ENCODE results near the gene LSS. TPM values are rescaled to one million over a fixed set of nuclear protein-coding genes. Genes with fewer than 3 reads are reported as not detected.

The LSS gene
- polyA plus RNA-seq, 1 donor (not counting 4 experiments of a cell fraction or from before 2014, with no cell fraction given): 105 TPM

- H4K20me1 ChIP-seq (ENCODE audit: control insufficient read depth, extremely low read depth, insufficient read depth, low read length): no peaks in the 10 kb centered on the region
- H3K9ac ChIP-seq (ENCODE audit: control insufficient read depth, extremely low read depth, insufficient read depth, low read length): no peak overlapping the region
- dilution Hi-C loops (cut with MboI; ENCODE audit: extremely low pct_ligation_motif_present, low sequenced_read_pairs): no loop called here
- no peak overlapping the region for H3K4me2 ChIP-seq (ENCODE audit: control insufficient read depth, extremely low read depth, insufficient read depth, low read depth, low read length)
- FAIRE-seq (no peak), DNase-seq (ENCODE audit: low read depth, low spot score) (no peak)
- H3K4me3 ChIP-seq (ENCODE audit: control insufficient read depth in 2 of 3, extremely low read depth in 1 of 3, insufficient read depth in 2 of 3, low read depth in 1 of 3, low read length in 3 of 3): no peak overlapping the region
- no peaks in the 10 kb centered on the region for H3K4me1 ChIP-seq (ENCODE audit: control insufficient read depth, extremely low read depth, insufficient read depth, low read length)
- no peaks in the 10 kb centered on the region for H3K36me3 ChIP-seq (ENCODE audit: control insufficient read depth in 2 of 2, extremely low read depth in 1 of 2, insufficient read depth in 2 of 2, low read length in 2 of 2)
- no peak overlapping the region for H3K27ac ChIP-seq (ENCODE audit: control insufficient read depth, insufficient read depth, low read length)
- no peak overlapping the region for H2AFZ ChIP-seq (ENCODE audit: control insufficient read depth, low read length)
- no peaks in the 10 kb centered on the region for H3K79me2 ChIP-seq (ENCODE audit: control insufficient read depth, insufficient read depth, low read length)
- no peaks in the 10 kb centered on the region for H3K9me3 ChIP-seq (ENCODE audit: control insufficient read depth, low read depth, low read length)
- no peak for TF ChIP-seq EZH2 (IDR thresholded peaks at IDR 0.05; ENCODE audit: low read length)
- no peak for TF ChIP-seq CTCF (optimal IDR thresholded peaks at IDR 0.05 in 1 of 3, IDR thresholded peaks at IDR 0.05 in 1 of 3, conservative IDR thresholded peaks at IDR 0.05 in 1 of 3; ENCODE audit: extremely low read depth in 1 of 3, insufficient read depth in 2 of 3, low read length in 3 of 3)
- no peaks in the 10 kb centered on the region for H3K9me1 ChIP-seq (ENCODE audit: control insufficient read depth, extremely low read depth, insufficient read depth, low read length)
- H3K27me3 ChIP-seq (ENCODE audit: control insufficient read depth, extremely low read depth, insufficient read depth, low read length): peaks cover 7% of the 10 kb centered on the region
Measured at GRCh38 chr21:46139686-46140085, 88.9 kb downstream of the LSS start.

- dilution Hi-C loops (cut with MboI; ENCODE audit: extremely low pct_ligation_motif_present, low sequenced_read_pairs): no loop called here
- TF ChIP-seq EZH2 (IDR thresholded peaks at IDR 0.05; ENCODE audit: low read length) (no peak), CTCF (optimal IDR thresholded peaks at IDR 0.05 in 1 of 3, IDR thresholded peaks at IDR 0.05 in 1 of 3, conservative IDR thresholded peaks at IDR 0.05 in 1 of 3; ENCODE audit: extremely low read depth in 1 of 3, insufficient read depth in 2 of 3, low read length in 3 of 3) (no peak)
- Histone ChIP-seq H3K4me2 (ENCODE audit: control insufficient read depth, extremely low read depth, insufficient read depth, low read depth, low read length) (no peak overlapping the region), H3K36me3 (ENCODE audit: control insufficient read depth in 2 of 2, extremely low read depth in 1 of 2, insufficient read depth in 2 of 2, low read length in 2 of 2) (no peaks in the 10 kb centered on the region), H3K9me3 (ENCODE audit: control insufficient read depth, low read depth, low read length) (no peaks in the 10 kb centered on the region), H2AFZ (ENCODE audit: control insufficient read depth, low read length) (no peak overlapping the region), H4K20me1 (ENCODE audit: control insufficient read depth, extremely low read depth, insufficient read depth, low read length) (no peaks in the 10 kb centered on the region), H3K27ac (ENCODE audit: control insufficient read depth, insufficient read depth, low read length) (no peak overlapping the region), H3K4me3 (ENCODE audit: control insufficient read depth in 2 of 3, extremely low read depth in 1 of 3, insufficient read depth in 2 of 3, low read depth in 1 of 3, low read length in 3 of 3) (no peak overlapping the region), H3K9ac (ENCODE audit: control insufficient read depth, extremely low read depth, insufficient read depth, low read length) (no peak overlapping the region), H3K27me3 (ENCODE audit: control insufficient read depth, extremely low read depth, insufficient read depth, low read length) (peaks cover 7% of the 10 kb centered on the region), H3K79me2 (ENCODE audit: control insufficient read depth, insufficient read depth, low read length) (no peaks in the 10 kb centered on the region), H3K4me1 (ENCODE audit: control insufficient read depth, extremely low read depth, insufficient read depth, low read length) (no peaks in the 10 kb centered on the region), H3K9me1 (ENCODE audit: control insufficient read depth, extremely low read depth, insufficient read depth, low read length) (no peaks in the 10 kb centered on the region)
- no peak for DNase-seq (ENCODE audit: low read depth, low spot score)
- no peak for FAIRE-seq
Measured at GRCh38 chr21:46138383-46138970, 90.1 kb downstream of the LSS start.

Other genes starting within 250 kb of the LSS start
- 2.5 to 6.5 TPM (median 4.2 TPM) in 3 replicates for gene COL6A1, start 247.0 kb downstream of the LSS start, polyA plus RNA-seq
- gene COL6A2, start 130.7 kb downstream of the LSS start, polyA plus RNA-seq: 0.03 to 0.41 TPM (median 0.12 TPM) in 3 replicates
- gene FTCD, start 73.2 kb downstream of the LSS start, polyA plus RNA-seq: 0.08 TPM in 1 of 3 replicates, not detected in the others
- gene SPATC1L, start 44.3 kb downstream of the LSS start, polyA plus RNA-seq: 0.79 to 4.5 TPM (median 1.3 TPM) in 3 replicates
- 27.9 to 42.3 TPM (median 34.3 TPM) in 3 replicates for gene MCM3AP, start 56.8 kb upstream of the LSS start, polyA plus RNA-seq
- 16.2 to 23.5 TPM (median 20.8 TPM) in 3 replicates for gene YBEY, start 57.6 kb upstream of the LSS start, polyA plus RNA-seq
- 0.50 to 1.4 TPM (median 1.2 TPM) in 3 replicates for gene C21orf58, start 95.1 kb upstream of the LSS start, polyA plus RNA-seq
- gene PCNT, start 95.4 kb upstream of the LSS start, polyA plus RNA-seq: 7.6 to 9.8 TPM (median 8.9 TPM) in 3 replicates
- gene DIP2A, start 230.1 kb upstream of the LSS start, polyA plus RNA-seq: 35.4 to 41.6 TPM (median 36.2 TPM) in 3 replicates